Ascending aorta (tissue), 2 donors: Measurements from ENCODE around the gene ZNF524. TPM values are rescaled to one million over a fixed set of nuclear protein-coding genes. Genes with fewer than 3 reads are reported as not detected.

ENCODE experiments used
- DNase-seq, 2 donors: peaks; one replicate each; pipeline ENCODE4 v3.0.0-alpha.2; 2019; ENCODE audit warnings: low spot score in 2 of 2
- H3K27ac ChIP-seq, 2 donors: fragments of 200-600 bp; sonication (generic); one replicate each; pipeline ENCODE4 v1.5.1; 2016 to 2017; ENCODE audit warnings: mild to moderate bottlenecking in 1 of 2
- H3K27me3 ChIP-seq: fragments of 200-600 bp; sonication (generic); one replicate; pipeline ENCODE4 v1.5.1; 2017
- H3K36me3 ChIP-seq, 2 donors: fragments of 200-600 bp; sonication (generic); one replicate each; pipeline ENCODE4 v1.5.1; 2016
- H3K4me1 ChIP-seq, 2 donors: fragments of 200-600 bp; sonication (generic); one replicate each; pipeline ENCODE4 v1.5.1; 2016 to 2017; ENCODE audit warnings: mild to moderate bottlenecking in 1 of 2
- H3K4me3 ChIP-seq, 2 donors: fragments of 200-600 bp; sonication (generic); one replicate each; pipeline ENCODE4 v1.5.1; 2016 to 2017; ENCODE audit warnings: mild to moderate bottlenecking in 1 of 2
- H3K9me3 ChIP-seq, 2 donors: fragments of 200-600 bp; sonication (generic); one replicate each; pipeline ENCODE4 v1.5.1; 2016
- CTCF ChIP-seq, 3 experiments: fragments of 200-600 bp in 2 of 3; fragments of 450-650 bp in 1 of 3; sonication (generic) in 2 of 3; IDR thresholded peaks; one replicate each; pipeline ENCODE4 v1.5.1; 2016 to 2019; ENCODE audit warnings: antibody characterized with exemption in 3 of 3, mild to moderate bottlenecking in 1 of 3, moderate library complexity in 1 of 3
- intact Hi-C: fragments of 100-400 bp; cut with DNase I; formaldehyde crosslinking; loops from one replicate; pipeline ENCODE4 v1.15.1; 2023
- total RNA-seq: library from RNA; depleted of rRNA; stranded (reverse); fragments of >200 nt; gene quantifications from one replicate; pipeline ENCODE4 v1.1.0, GENCODE V29; 2016

The ZNF524 gene
- total RNA-seq, 1 donor from 2014 or later: 28.6 TPM

- no peaks in the 10 kb centered on the region for H3K27me3 ChIP-seq
- TF ChIP-seq CTCF (IDR thresholded peaks at IDR 0.05): no peak
- DNase-seq: no peak
- peaks cover 18 to 39% of the 10 kb centered on the region in 2 donors for H3K4me1 ChIP-seq
- no peaks in the 10 kb centered on the region for H3K36me3 ChIP-seq
- intact Hi-C loops: loop anchor here (2.0 kb wide), 1 partner anchor 55 kb away; the partner anchor contains the start of gene ZNF579
- no peaks in the 10 kb centered on the region for H3K9me3 ChIP-seq
- H3K4me3 ChIP-seq: peak overlapping the region; percentile 90 to 92
- H3K27ac ChIP-seq: peak overlapping the region; percentile 98 to 100
Measured at GRCh38 chr19:55635334-55635717, 35.2 kb downstream of the ZNF524 start.

GRCh38 chr19:55635856-55636440, 35.9 kb downstream of the ZNF524 start:
- no peaks in the 10 kb centered on the region for H3K36me3 ChIP-seq
- no peak for DNase-seq
- H3K4me1 ChIP-seq: peaks cover 21 to 39% of the 10 kb centered on the region in 2 donors
- H3K4me3 ChIP-seq: peak overlapping the region; percentile 90 to 92
- intact Hi-C loops: loop anchor here (2.0 kb wide), 1 partner anchor 55 kb away; the partner anchor contains the start of gene ZNF579
- peak overlapping the region; percentile 98 to 100 for H3K27ac ChIP-seq
- H3K27me3 ChIP-seq: no peaks in the 10 kb centered on the region
- no peak for TF ChIP-seq CTCF (IDR thresholded peaks at IDR 0.05)
- no peaks in the 10 kb centered on the region for H3K9me3 ChIP-seq

GRCh38 chr19:55636723-55637122, 36.6 kb downstream of the ZNF524 start:
- Histone ChIP-seq H3K36me3 (no peaks in the 10 kb centered on the region), H3K27ac (peak overlapping the region; percentile 22 to 29), H3K9me3 (no peaks in the 10 kb centered on the region), H3K4me3 (peak overlapping the region; percentile 90 to 92), H3K27me3 (no peaks in the 10 kb centered on the region), H3K4me1 (peaks cover 21 to 39% of the 10 kb centered on the region in 2 donors)
- intact Hi-C loops: no loop called here
- TF ChIP-seq CTCF (IDR thresholded peaks at IDR 0.05): no peak
- DNase-seq: no peak

GRCh38 chr19:55637534-55637933, 37.4 kb downstream of the ZNF524 start:
- peaks cover 22 to 39% of the 10 kb centered on the region in 2 donors for H3K4me1 ChIP-seq

GRCh38 chr19:55638864-55639359, 38.8 kb downstream of the ZNF524 start:
- no peak for DNase-seq
- intact Hi-C loops: no loop called here
- no peak overlapping the region for H3K4me3 ChIP-seq
- peak in 2 of 3 experiments; percentile 29 to 30 for TF ChIP-seq CTCF (IDR thresholded peaks at IDR 0.05)
- peaks cover 28 to 39% of the 10 kb centered on the region in 2 donors for H3K4me1 ChIP-seq
- no peaks in the 10 kb centered on the region for H3K36me3 ChIP-seq
- H3K27me3 ChIP-seq: no peaks in the 10 kb centered on the region
- H3K27ac ChIP-seq: peak overlapping the region in 1 of 2 donors; percentile 98
- no peaks in the 10 kb centered on the region for H3K9me3 ChIP-seq

More at GRCh38 chr19:55637534-55637933, 37.4 kb downstream of the ZNF524 start:
- intact Hi-C loops: no loop called here
- no peaks in the 10 kb centered on the region for H3K27me3 ChIP-seq
- H3K9me3 ChIP-seq: no peaks in the 10 kb centered on the region
- TF ChIP-seq CTCF (IDR thresholded peaks at IDR 0.05): no peak
- no peak overlapping the region for H3K4me3 ChIP-seq
- no peaks in the 10 kb centered on the region for H3K36me3 ChIP-seq
- no peak for DNase-seq
- H3K27ac ChIP-seq: no peak overlapping the region
